ENCODE results near the gene TOPBP1. TPM values are rescaled to one million over a fixed set of nuclear protein-coding genes. Genes with fewer than 3 reads are reported as not detected.
A peak's percentile ranks its signal among the peaks of the same experiment; 100 is the strongest.

The TOPBP1 gene
- total and polyA plus RNA-seq, 12 donors = 6.7 to 62.1 (median 13.3) TPM

- Histone ChIP-seq H3K27me3 (peaks cover 14% of the 10 kb centered on the region), H3K36me3 (replicated peaks in 1 of 2) (no peaks in the 10 kb centered on the region), H3K27ac (no peak overlapping the region), H3K4me3 (no peak overlapping the region), H3K9me3 (replicated peaks in 1 of 3) (no peaks in the 10 kb centered on the region), H3K4me1 (replicated peaks in 1 of 2) (no peaks in the 10 kb centered on the region)
- intact Hi-C loops (cut with DNase I) = no loop called here
- DNase-seq = no peak
- TF ChIP-seq POLR2A (IDR thresholded peaks at IDR 0.05) = no peak
- no peak for TF ChIP-seq CTCF (IDR thresholded peaks at IDR 0.05)
- 46 to 52% (median 47%) methylated on average over 11 of the region's 11 CpGs for WGBS, 4 donors
These were observed 14.8 kb upstream of the TOPBP1 start for GRCh38 chr3:133676336-133677118.

GRCh38 chr3:133675631-133676335, 14.0 kb upstream of the TOPBP1 start:
- Histone ChIP-seq H3K4me3 (no peak overlapping the region), H3K27me3 (peaks cover 14% of the 10 kb centered on the region), H3K9me3 (replicated peaks in 1 of 3) (no peaks in the 10 kb centered on the region), H3K27ac (no peak overlapping the region), H3K4me1 (replicated peaks in 1 of 2) (no peaks in the 10 kb centered on the region), H3K36me3 (replicated peaks in 1 of 2) (no peaks in the 10 kb centered on the region)
- intact Hi-C loops (cut with DNase I) = no loop called here
- no peak for TF ChIP-seq POLR2A (IDR thresholded peaks at IDR 0.05)
- 48 to 58% (median 52%) methylated on average over 6 of the region's 6 CpGs for WGBS, 4 donors
- DNase-seq = peak in 1 of 7 donors; percentile 5

- WGBS, 4 donors = 2 to 15% (median 8%) methylated on average over 4 to 47 of the region's 47 CpGs
- H3K9me3 ChIP-seq (replicated peaks in 1 of 3) = no peaks in the 10 kb centered on the region
- intact Hi-C loops (cut with DNase I) = no loop called here
- H3K27me3 ChIP-seq = peaks cover 14% of the 10 kb centered on the region
- no peaks in the 10 kb centered on the region for H3K36me3 ChIP-seq (replicated peaks in 1 of 2)
- H3K4me1 ChIP-seq (replicated peaks in 1 of 2) = no peaks in the 10 kb centered on the region
- no peak for DNase-seq
- TF ChIP-seq POLR2A (IDR thresholded peaks at IDR 0.05) = no peak
- no peak for TF ChIP-seq CTCF (IDR thresholded peaks at IDR 0.05)
- H3K27ac ChIP-seq = no peak overlapping the region
- no peak overlapping the region for H3K4me3 ChIP-seq
These were observed 12.7 kb upstream of the TOPBP1 start for GRCh38 chr3:133674290-133674919.

GRCh38 chr3:133673746-133674145, 12.0 kb upstream of the TOPBP1 start:
- intact Hi-C loops (cut with DNase I) = no loop called here
- H3K27ac ChIP-seq = no peak overlapping the region

More at GRCh38 chr3:133673746-133674145, 12.0 kb upstream of the TOPBP1 start:
- 48 to 61% (median 50%) methylated on average over 11 to 12 of the region's 12 CpGs for WGBS, 4 donors
- no peak for TF ChIP-seq CTCF (IDR thresholded peaks at IDR 0.05)
- TF ChIP-seq POLR2A (IDR thresholded peaks at IDR 0.05) = no peak
- Histone ChIP-seq H3K27me3 (peaks cover 14% of the 10 kb centered on the region), H3K36me3 (replicated peaks in 1 of 2) (no peaks in the 10 kb centered on the region), H3K4me3 (no peak overlapping the region), H3K4me1 (replicated peaks in 1 of 2) (no peaks in the 10 kb centered on the region), H3K9me3 (replicated peaks in 1 of 3) (no peaks in the 10 kb centered on the region)
- DNase-seq = no peak
